Right atrium auricular region (tissue), 2 donors: Measurements from ENCODE around the gene D2HGDH. TPM values are rescaled to one million over a fixed set of nuclear protein-coding genes. Genes with fewer than 3 reads are reported as not detected.
"Not testable (repeated sequence)": the region's sequence is repeated elsewhere in the genome, so short reads cannot be mapped to it uniquely, and the experiment has no call there.

ENCODE experiments used
- DNase-seq: peaks from one replicate; pipeline ENCODE4 v3.0.0-alpha.2; 2019; ENCODE audit warnings: low spot score
- H3K27ac ChIP-seq, 2 donors: fragments of 200-600 bp; sonication (generic); 1 replicate in 1 of 2; 2 replicates in 1 of 2; pipeline ENCODE4 v1.5.1; 2016 to 2019
- H3K27me3 ChIP-seq, 2 donors: fragments of 200-600 bp; sonication (generic); one replicate each; pipeline versions ENCODE4 v1.5.1 to v1.6.0; 2017 to 2019
- H3K36me3 ChIP-seq: fragments of 200-600 bp; sonication (generic); one replicate; pipeline ENCODE4 v1.5.1; 2016
- H3K4me1 ChIP-seq, 2 donors: fragments of 200-600 bp; sonication (generic); one replicate each; pipeline versions ENCODE4 v1.5.1 to v1.6.0; 2017 to 2019
- H3K4me3 ChIP-seq, 2 donors: fragments of 200-600 bp; sonication (generic); 1 replicate in 1 of 2; 2 replicates in 1 of 2; pipeline ENCODE4 v1.5.1; 2017 to 2019; ENCODE audit warnings: mild to moderate bottlenecking in 1 of 2, moderate library complexity in 1 of 2
- H3K9me3 ChIP-seq, 2 donors: fragments of 200-600 bp; sonication (generic); one replicate each; pipeline ENCODE4 v1.5.1; 2019
- CTCF ChIP-seq, 2 donors: fragments of 200-600 bp; sonication (generic); IDR thresholded peaks; one replicate each; pipeline ENCODE4 v1.5.1; 2019; ENCODE audit warnings: antibody characterized with exemption in 2 of 2
- total RNA-seq, 2 donors: library from RNA; depleted of rRNA; stranded (reverse); fragments of >200 nt; gene quantifications; one replicate each; pipeline ENCODE4 v1.1.0, GENCODE V29; 2016

Gene D2HGDH
- total RNA-seq, 2 donors from 2014 or later, result 7.5 to 11.7 TPM

- DNase-seq, result peak; percentile 47
- H3K27me3 ChIP-seq, result no peaks in the 10 kb centered on the region
- no peaks in the 10 kb centered on the region for H3K36me3 ChIP-seq
- peaks cover 0 to 21% of the 10 kb centered on the region in 2 donors for H3K4me1 ChIP-seq
- no peak for TF ChIP-seq CTCF (IDR thresholded peaks at IDR 0.05)
- no peak overlapping the region for H3K27ac ChIP-seq
- no peaks in the 10 kb centered on the region for H3K9me3 ChIP-seq
- no peak overlapping the region for H3K4me3 ChIP-seq
Observed at GRCh38 chr2:241801611-241802420, 67.4 kb downstream of the D2HGDH start.

GRCh38 chr2:241802421-241803318 is 68.2 kb downstream of the D2HGDH start:
- Histone ChIP-seq H3K4me3 (peak overlapping the region in 1 of 2 donors; percentile 56), H3K27me3 (no peaks in the 10 kb centered on the region)
- DNase-seq, result no peak

GRCh38 chr2:241803387-241804325 is 69.2 kb downstream of the D2HGDH start:
- Histone ChIP-seq H3K36me3 (no peaks in the 10 kb centered on the region), H3K4me1 (peaks cover 0 to 21% of the 10 kb centered on the region in 2 donors), H3K27ac (peak overlapping the region in 1 of 2 donors; percentile 1), H3K27me3 (no peaks in the 10 kb centered on the region), H3K9me3 (no peaks in the 10 kb centered on the region), H3K4me3 (peak overlapping the region; percentile 27 to 56)
- DNase-seq, result no peak
- TF ChIP-seq CTCF (IDR thresholded peaks at IDR 0.05), result no peak

More at GRCh38 chr2:241802421-241803318, 68.2 kb downstream of the D2HGDH start:
- TF ChIP-seq CTCF (IDR thresholded peaks at IDR 0.05), result no peak
- no peaks in the 10 kb centered on the region for H3K9me3 ChIP-seq
- peaks cover 0 to 21% of the 10 kb centered on the region in 2 donors for H3K4me1 ChIP-seq
- no peaks in the 10 kb centered on the region for H3K36me3 ChIP-seq
- H3K27ac ChIP-seq, result no peak overlapping the region

- no peaks in the 10 kb centered on the region for H3K27me3 ChIP-seq
- no peak for TF ChIP-seq CTCF (IDR thresholded peaks at IDR 0.05)
- H3K4me1 ChIP-seq, result peaks cover 0 to 22% of the 10 kb centered on the region in 2 donors
- H3K4me3 ChIP-seq, result peak overlapping the region; percentile 27 to 56
- H3K36me3 ChIP-seq, result no peaks in the 10 kb centered on the region
- DNase-seq, result no peak
- peak overlapping the region in 1 of 2 donors; percentile 5 for H3K27ac ChIP-seq
- H3K9me3 ChIP-seq, result no peaks in the 10 kb centered on the region
Observed at GRCh38 chr2:241804326-241805229, 70.1 kb downstream of the D2HGDH start.

GRCh38 chr2:241806217-241806616 is 71.8 kb downstream of the D2HGDH start:
- H3K9me3 ChIP-seq, H3K4me3 ChIP-seq, DNase-seq, H3K27me3 ChIP-seq, H3K27ac ChIP-seq, H3K36me3 ChIP-seq: not testable (repeated sequence)
- peaks cover 0 to 38% of the 10 kb centered on the region in 2 donors for H3K4me1 ChIP-seq
